ENCODE measurements around the gene ABCA8.

Gene ABCA8

DNA sequence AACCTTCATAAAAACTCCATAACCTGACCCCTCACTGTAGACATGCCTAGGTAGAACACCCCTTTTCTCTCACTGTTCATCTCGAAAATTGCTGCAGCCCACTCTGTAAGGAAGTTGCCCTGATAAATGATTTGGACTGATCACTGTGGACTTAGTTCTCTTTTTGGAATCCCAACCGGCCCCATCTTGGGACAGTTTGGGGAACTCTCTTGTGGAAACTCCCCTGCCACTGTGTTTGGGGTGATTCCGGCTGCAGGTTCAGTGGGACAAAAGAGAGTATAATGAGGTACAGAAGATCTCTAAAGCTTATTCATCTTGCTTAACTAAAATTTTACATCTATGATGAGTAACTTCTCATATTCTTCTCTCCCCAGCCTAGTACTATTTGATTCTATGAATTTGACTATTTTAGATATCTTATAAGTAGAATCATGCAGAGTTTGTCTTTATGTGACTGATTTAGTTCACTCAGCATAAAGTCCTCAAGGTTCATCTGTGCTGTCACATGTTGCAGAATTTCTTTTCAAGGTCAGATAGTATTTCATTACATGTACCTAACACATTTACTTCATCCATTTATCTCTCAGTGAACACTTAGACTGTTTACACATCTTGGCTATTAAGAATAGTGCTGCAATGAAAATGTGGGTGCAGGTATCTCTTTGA is 84.9 kb downstream of the ABCA8 start:
- DNase-seq (ENCODE audit: low read depth, low spot score), result no peak

DNA sequence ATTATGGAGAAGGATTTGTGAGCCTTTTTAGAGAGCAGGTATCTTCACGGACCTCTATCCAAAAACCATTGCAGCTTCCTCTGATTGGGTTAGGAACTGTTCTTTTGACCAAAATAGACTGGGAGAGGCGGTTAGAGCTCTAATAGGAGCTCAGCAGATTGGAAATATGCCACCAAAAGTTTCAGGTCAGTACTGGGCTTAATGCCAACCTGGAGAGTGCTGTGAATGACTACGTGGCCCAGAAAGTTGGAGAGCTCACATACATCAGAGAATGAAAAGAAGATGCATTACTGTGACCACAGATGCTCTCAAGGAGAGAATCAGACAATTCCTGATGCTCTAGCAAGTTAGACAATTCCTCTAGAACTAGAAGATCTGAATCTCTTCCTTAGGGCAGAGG is 86.5 kb downstream of the ABCA8 start:
- peak; percentile 15 for DNase-seq (ENCODE audit: low read depth, low spot score)

DNA sequence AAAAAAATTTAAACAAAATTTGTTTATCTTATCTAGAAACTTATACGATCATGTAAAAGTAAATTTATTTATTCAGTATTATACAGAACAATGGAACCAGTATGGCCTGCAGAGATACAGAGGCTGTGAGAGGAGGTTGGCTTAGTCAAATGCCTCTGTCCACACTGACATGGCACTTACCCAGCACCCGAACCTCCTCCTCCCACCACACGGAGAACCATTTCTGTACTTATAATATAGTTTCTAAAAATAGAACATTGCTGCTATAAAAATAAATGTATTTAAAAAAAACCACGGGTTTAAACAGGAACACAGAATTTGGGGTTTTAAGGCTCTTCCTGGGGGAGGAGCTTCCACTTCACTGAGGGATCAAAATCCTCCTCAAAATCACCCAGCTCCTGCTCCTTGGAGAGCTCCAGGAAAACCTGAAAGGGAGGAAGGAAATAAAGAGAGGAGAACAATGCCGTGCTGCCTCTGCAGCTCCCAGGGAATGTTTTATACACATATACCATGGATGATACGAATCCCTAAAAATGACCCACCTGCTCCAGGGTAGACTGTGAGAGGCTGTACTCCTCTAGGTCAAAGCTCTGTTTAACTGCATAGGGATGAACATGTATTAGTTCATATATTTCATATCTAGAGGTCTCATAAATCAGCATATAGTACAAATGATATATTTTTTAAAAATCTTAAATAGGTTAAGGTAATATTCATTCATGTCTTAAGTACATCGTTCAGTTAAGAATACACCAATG is 87.3 kb downstream of the ABCA8 start:
- DNase-seq (ENCODE audit: low read depth, low spot score), result no peak

DNA sequence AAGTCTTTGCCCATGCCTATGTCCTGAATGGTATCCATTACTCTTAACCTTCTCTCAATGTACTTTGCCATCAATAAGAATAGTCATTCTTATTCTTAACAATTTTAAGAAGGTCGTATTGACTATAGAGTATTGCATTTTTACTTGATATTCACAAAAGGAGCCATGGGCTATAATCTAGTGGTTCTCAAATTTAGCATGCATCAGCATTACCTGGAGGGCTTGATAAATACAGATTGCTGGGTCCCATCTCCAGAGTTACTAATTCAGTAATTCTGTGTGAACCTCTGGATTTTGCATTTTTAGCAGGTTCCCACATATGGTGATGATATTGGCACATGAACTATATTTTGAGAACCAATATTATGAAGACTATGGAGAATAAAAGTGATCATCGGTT is 89.6 kb downstream of the ABCA8 start:
- no peak for DNase-seq (ENCODE audit: low read depth, low spot score)

DNA sequence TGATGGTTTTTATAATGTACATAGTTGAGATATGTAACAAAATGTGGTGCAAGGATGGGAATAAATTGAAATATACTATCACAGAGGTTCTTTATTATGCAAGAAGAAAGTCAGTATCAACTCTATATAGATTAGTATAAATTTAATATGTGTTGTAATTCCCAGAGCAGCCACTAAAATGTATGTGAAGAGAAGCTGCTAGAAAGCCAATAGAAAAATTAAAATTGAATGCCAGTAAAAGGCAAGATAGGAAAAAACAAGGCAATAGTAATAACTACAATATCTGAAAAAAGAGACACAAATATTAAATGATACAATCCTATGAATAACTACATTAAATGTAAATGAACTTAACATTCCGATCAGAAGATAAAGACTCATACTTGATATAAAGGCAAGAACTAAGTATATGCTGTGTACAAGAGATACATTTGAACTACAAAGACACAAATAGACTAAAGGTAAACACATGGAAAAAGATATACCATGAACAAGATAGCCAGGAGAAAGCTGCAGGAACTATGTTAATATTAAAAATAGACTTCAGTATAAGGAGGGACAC is 92.0 kb downstream of the ABCA8 start:
- DNase-seq (ENCODE audit: low read depth, low spot score), result no peak

DNA sequence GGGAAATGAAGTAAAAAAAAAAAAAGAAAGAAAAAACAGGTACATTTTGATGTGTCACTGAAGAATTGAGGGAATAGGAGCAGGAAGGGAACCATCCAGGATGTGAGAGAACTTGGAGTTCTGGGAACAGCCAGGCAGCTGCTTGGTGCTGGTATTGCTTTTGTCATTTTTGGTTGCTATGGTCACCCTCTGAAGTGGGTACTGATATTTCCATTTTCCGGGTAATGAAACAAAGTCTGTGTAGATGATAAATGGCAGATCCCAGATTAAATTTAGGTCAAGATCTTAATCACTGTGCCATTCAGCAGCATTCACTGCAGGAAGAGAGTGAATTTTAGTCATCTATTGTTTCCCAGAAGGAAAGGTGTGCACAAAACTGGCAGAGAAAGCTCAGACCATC is 93.6 kb downstream of the ABCA8 start:
- DNase-seq (ENCODE audit: low read depth, low spot score), result no peak

DNA sequence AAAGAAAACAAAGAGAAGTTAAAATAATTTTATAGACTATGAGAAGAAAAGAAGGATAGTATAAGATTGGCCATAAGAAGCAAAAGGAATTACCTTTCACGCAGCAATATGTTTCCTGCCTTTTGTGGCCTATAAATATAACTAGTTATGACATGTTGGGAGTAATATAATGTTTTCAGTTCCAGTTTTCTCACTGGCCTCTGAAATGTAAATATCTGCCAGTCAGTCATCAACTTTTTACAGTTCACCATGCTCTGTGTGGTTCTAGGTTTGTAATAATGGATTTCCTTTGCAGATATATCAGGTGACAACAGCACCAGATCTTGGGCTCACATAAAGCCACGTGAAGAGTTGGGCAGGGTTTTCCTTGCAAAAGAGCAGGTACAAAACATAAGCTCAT is 94.3 kb downstream of the ABCA8 start:
- no peak for DNase-seq (ENCODE audit: low read depth, low spot score)

DNA sequence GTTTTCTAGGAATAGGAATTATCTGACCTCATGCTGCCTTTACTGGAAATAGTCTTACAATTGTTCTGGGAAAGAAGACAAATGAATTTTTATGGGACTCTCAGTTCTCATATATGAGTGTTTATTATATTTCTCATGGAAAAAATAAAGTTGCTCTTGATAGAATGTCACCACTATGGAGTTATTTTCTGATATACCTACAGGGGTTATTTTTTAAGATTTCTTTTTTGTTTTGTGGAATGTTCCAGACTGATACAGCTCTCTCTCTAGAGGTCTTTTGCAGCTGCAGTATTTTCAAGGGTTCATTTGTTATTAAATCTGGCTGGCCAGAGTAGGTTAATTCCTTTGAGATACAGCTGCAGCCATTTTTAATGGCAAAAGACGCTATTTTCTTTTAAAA is 100.7 kb downstream of the ABCA8 start:
- DNase-seq (ENCODE audit: low read depth, low spot score), result no peak

DNA sequence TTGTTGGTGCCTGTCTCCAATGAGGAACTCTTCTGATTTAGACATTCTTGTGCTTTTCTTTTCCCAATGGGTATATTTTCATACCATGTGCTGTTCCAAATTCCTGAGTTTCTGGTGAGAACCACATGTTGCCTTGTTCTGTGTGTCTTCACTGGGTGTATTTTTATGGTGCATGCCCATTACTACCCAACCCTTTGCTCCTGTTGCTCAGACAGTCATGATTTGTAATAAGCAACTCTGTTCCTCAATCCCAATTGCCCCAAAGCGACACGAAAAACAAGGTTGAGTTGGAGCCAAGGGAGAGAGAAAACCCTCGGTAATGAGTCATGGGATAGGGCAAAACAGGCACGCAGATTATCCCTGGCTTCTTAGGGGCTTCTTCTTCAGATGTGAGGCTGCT is 101.8 kb downstream of the ABCA8 start:
- no peak for DNase-seq (ENCODE audit: low read depth, low spot score)

DNA sequence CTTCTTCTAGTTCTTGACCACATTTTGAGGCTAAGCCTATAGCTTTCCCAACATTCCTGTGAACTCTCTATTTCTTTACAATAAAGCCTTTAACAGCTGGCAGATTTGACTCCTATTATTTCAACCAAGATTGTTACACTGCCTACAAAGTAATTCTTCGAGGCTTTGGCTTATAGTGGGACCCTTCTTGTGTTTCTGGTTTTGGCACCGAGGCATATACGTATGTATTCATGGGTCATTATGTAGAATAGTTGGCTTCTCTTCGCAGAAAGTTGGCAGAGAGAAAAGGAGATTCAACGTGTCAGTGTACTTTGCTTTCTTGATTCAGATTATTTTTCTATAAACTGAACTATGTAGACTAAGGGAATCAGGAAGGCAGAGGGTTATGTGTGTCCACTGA is 102.2 kb downstream of the ABCA8 start:
- DNase-seq (ENCODE audit: low read depth, low spot score), result no peak

DNA sequence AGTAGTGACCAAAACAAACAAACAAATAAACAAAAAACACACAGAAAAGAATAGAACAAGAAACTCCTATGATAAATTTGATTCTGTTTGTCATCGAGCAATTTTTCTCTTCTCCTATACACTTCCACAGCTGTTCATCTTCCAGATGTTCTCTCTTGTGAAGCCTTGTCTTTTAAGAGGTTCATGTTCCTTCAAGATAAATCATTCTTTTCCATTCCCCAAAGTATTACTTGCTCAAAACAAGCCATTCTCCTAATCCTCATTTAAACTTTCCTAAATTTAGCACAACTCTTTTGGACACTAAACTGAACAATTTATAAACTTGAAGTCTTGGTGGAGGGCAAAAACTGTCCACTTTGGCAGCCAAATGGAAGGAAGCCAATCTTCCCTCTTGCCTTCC is 103.3 kb downstream of the ABCA8 start:
- DNase-seq (ENCODE audit: low read depth, low spot score), result no peak

DNA sequence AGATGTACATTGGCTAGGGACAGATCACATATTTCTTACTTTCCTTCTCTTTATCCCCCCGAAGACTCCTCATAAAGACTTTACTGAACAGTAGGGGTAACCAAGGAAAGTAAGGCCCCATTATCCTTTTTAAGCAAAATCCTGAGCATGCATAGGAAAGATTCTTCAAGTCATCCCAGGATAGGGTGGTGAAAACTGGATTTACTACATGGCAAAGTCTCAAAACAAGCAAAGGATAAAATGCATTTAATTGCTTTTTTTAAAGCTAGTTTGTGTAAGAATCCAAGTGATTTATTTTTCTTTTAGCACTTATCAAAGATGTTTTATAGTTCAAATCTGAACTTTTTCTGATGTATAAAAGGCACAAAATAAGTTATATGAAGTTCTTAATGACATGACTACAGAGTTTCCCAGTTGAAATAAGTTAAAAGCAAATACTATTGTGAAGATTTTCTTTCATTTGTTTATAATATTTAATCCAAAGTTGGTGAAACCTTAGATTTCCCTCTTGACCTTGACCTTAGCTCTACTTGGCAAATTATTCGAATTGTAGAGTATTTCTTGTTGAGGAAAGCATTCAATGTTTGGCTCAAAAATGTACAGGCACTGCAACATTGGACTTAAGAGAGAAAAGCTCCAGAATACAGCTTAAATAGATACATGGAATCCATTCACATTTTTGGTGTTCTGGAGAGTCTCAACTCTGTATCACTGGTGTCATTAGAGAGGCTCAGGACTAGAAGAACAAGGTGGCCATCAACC is 104.3 kb downstream of the ABCA8 start:
- DNase-seq (ENCODE audit: low read depth, low spot score), result no peak

DNA sequence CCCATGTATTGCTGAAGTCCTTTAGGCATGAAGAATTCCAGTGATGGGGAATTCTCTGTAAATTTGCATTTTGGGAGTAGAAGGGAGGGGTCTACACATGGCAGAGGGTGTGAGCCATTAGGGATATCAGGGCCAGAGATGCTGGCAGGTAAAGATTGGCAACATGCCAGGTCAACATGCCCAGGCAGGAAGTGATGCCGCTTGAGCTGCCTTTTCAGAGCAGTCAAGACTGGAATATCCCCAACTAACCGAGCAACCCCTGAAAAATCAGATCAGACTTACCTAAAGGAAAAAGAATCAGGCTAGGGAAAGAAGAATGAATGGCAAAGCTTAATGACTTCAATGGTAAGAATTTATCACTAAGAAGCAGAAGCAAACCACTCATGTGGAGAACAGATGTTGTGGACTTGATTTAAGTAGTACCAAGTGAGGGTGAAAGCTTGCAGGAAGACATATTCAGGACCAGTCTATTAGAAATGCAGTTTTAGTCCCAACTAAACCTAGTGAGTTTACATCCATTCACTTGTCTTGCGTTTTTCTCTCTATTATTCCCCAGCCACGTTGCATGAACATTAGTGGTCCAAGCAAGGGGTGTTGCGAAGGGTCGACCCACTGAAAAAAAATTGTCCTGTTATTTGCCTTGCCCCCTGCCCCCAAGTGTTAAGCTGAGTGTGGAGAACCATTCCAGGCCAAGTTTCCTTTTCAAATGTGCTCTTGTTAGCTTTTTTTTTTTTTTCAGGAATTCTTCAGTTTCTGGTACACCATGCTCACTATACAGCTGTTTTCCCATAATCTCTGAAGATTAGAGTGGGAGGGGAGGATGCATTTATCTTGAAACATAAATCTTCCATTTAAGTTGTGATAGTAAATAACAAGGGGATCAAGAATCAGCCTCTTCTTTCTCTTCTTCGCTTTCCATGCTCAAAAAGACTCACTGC is 105.2 kb downstream of the ABCA8 start:
- no peak for DNase-seq (ENCODE audit: low read depth, low spot score)

DNA sequence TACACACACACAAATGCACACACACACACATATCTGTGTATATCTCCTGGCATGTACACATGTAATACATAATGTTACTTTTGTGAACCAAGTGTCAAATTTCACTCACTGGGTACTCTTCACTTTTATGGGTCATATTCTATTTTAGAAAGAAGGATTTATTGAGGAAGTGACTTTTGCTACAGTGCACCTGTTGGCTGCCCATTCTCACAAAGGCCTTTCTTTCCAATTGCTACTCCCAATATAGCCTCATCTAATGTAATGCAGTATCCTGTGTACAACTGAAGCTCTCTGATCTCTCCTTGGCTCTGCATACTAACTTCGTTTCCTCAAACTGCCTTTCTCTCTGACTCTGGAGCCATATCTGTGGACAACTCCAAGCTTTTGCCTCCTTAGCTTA is 107.5 kb downstream of the ABCA8 start:
- no peak for DNase-seq (ENCODE audit: low read depth, low spot score)

DNA sequence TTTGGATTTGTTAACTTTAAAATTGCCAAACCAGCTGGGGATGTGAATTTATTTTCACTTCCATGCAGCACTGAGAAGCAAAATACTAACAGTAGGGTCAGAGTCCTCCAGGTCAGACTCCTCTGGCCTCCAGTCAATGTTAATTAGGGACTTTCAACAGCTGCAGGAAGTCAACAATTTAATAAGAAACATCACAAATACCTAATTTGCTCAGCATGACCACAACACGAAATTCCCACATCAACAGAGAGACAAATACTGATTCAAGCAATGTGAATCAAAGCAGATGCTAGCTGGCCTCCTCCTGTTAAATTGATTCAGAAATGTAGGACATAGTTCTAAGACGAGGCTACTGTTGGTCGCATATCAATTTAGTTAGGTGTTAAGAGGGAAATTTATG is 111.7 kb downstream of the ABCA8 start:
- no peak for DNase-seq (ENCODE audit: low read depth, low spot score)

DNA sequence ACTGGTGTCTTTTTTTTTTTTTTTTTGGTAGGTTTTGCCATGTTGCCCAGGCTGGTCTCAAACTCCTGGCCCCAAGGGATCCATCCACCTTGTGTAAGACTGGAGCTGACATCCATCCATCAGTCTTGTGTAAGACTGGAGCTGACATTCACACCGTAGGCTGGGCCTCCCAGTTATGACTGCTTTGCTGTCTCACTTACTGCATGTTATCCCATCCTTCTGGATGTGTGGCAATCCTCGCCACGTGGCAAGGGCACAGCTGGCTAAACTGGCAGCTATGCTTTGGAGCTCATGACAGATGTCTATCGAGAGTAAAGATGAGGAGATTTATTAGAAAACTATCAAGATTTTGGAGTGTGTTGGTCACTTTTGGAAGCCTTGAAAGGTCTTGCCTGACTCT is 115.1 kb downstream of the ABCA8 start:
- DNase-seq (ENCODE audit: low read depth, low spot score), result no peak

DNA sequence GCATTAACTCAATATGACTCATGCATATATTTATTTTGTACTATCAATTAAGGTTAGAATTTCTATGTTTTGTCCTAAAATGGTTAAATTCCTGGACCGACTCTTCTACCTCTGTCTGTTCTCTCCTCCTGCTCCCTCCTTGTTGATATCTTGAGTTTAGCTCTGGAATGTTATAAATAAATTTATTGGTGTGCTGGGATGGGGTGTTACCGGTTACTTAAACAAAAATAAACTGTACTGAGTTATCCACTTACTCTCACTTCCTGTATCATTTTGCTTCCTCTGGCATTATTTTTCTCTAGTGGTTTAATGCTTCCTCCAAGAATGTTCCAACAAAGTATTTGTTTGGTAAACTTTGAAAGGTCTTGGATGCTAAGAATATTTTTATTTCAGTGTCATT is 120.1 kb downstream of the ABCA8 start:
- no peak for DNase-seq (ENCODE audit: low read depth, low spot score)

DNA sequence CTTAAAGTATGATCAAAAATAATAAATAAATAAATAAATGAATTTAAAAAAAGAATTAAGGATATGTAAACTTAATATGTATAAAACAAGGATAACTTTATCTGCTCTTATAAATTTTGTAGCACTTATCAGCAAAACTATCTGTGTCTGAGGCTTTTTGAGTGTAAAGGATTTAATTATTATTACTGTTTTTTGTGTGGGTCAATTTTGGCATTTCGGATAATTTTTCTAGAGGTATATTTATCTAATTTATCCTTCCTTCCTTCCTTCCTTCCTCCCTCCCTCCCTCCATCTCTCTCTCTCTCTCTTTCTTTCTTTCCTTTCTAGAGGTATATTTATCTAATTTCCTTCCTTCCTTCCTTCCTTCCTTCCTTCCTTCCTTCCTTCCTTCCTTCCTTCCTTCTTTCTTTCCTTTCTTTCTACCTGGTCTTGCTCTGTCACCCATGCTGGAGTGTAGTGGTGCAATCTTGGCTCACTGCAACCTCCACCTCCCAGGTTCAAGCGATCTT is 120.8 kb downstream of the ABCA8 start:
- no peak for DNase-seq (ENCODE audit: low read depth, low spot score)

DNA sequence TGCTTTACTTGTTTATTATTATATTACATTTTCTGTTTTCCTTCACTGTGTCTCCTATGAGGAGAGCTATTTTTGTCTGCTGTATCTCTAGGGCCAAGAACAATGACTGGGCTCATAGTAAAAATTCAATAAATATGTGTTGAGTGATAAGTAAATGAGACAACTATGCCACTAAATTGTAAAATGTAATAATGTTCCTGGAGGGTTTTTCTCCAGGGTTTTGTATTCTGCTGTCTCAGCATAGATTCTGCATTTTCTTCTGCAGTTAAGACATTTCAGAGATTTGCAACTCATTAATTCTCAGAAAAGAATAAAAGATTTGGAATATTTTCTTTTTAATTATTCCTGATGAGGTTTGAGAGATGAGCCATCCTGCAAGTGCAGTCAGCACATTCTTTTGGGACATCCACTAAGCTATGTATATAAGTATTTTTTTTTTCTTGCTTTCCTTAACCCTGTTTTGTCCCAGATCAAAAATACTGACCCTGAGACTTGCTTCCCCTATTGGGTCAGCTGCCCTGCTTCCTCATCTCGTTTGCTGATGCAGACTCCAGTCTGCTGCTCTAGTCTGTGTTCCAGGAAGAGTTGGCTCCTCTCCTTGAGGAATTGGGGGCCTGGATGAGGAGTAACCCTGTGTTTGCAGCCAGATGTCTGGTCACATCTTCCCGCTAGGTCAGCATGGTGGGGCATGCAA is 122.9 kb downstream of the ABCA8 start:
- no peak for DNase-seq (ENCODE audit: low read depth, low spot score)

DNA sequence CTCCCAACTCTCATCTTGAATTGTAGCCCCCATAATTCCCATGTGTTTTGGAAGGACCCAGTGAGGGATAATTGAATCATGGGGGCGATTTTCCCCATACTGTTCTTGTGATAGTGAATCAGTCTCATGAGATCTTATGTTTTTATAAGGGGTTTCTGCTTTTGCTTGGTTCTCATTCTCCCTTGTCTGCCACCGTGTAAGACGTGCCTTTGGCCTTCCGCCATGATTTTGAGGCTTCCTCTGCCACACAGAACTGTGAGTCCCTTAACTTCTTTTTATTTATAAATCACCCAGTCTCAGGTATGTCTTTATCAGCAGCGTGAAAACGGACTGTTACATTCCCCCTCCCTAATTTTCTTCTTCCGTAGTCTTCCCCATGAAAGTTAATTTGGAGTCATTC is 124.0 kb downstream of the ABCA8 start:
- DNase-seq (ENCODE audit: low read depth, low spot score), result no peak

DNA sequence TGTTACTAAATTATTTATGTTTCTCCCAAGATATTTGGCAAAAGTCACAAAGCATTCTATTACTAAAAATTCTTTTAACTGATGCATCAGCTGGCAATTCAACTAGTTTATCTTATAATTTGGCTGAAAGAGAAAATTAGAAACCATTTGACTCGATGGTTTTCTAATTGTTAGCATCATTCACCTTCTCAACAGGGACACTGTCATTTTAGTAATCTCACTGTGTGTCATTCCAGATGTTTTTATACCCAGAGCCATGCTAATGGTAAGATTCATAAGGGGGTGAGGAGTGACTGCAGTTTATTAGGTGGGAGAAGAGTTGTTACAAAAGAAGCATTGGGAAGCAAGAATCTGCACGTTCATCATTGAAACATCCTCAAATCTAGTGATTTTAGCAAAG is 124.9 kb downstream of the ABCA8 start:
- DNase-seq (ENCODE audit: low read depth, low spot score), result no peak
